ENCODE data around the gene CDK5RAP1.

- TF ChIP-seq CHD2 (IDR thresholded peaks at IDR 0.05; ENCODE audit: low read depth, low read length) (no peak), ZNF24 (IDR thresholded peaks at IDR 0.05) (no peak), ZNF780A (CRISPR knock-in tag; IDR thresholded peaks at IDR 0.05) (no peak), ZNF12 (CRISPR knock-in tag; IDR thresholded peaks at IDR 0.05) (no peak), HNRNPH1 (optimal IDR thresholded peaks at IDR 0.05; ENCODE audit: low read depth, low read length) (no peak), SMARCC2 (IDR thresholded peaks at IDR 0.05; ENCODE audit: low read depth) (no peak), ZBTB26 (CRISPR knock-in tag; IDR thresholded peaks at IDR 0.05) (no peak), SMARCB1 (IDR thresholded peaks at IDR 0.05; ENCODE audit: insufficient read length, low read depth) (no peak), RFX7 (CRISPR knock-in tag; IDR thresholded peaks at IDR 0.05) (no peak)
Observed at GRCh38 chr20:33345342-33345741, 56.0 kb downstream of the CDK5RAP1 start.
